GM23338 (cell line): Measurements from ENCODE around the gene TTC38. TPM values are rescaled to one million over a fixed set of nuclear protein-coding genes. Genes with fewer than 3 reads are reported as not detected.

ENCODE experiments used
- ATAC-seq: fragments of 200-7000 bp; cut with Tn5 transposase; 3 replicates; pipeline ENCODE4 v1.9.1; 2020
- DNase-seq: peaks from one replicate; pipeline ENCODE4 v3.0.0-alpha.2; 2015; ENCODE audit warnings: low spot score
- H2AFZ ChIP-seq: fragments of 200-600 bp; sonication (generic); 2 replicates; pipeline ENCODE4 v1.8.0; 2016; ENCODE audit warnings: antibody characterized with exemption, mild to moderate bottlenecking, moderate library complexity
- H3F3A ChIP-seq: fragments of 200-600 bp; sonication (generic); replicated peaks from 2 replicates; pipeline ENCODE4 v1.8.0; 2017; ENCODE audit warnings: antibody characterized with exemption, mixed run types, low read depth
- H3K27ac ChIP-seq: fragments of 200-600 bp; sonication (generic); 2 replicates; pipeline ENCODE4 v1.6.1; 2016; ENCODE audit warnings: low read depth
- H3K27me3 ChIP-seq: fragments of 200-600 bp; sonication (generic); 2 replicates; pipeline ENCODE4 v1.8.0; 2016; ENCODE audit warnings: mild to moderate bottlenecking, mixed run types, moderate library complexity; ENCODE audit not compliant: insufficient read depth
- H3K36me3 ChIP-seq: fragments of 200-600 bp; sonication (generic); 2 replicates; pipeline ENCODE4 v1.8.0; 2016; ENCODE audit warnings: mild to moderate bottlenecking; ENCODE audit not compliant: insufficient read depth
- H3K4me1 ChIP-seq: fragments of 200-600 bp; sonication (generic); 2 replicates; pipeline ENCODE4 v1.8.0; 2016; ENCODE audit warnings: mild to moderate bottlenecking, moderate library complexity; ENCODE audit not compliant: insufficient read depth
- H3K4me2 ChIP-seq: fragments of 200-600 bp; sonication (generic); 2 replicates; pipeline ENCODE4 v1.7.1; 2017; ENCODE audit warnings: mixed run types
- H3K4me3 ChIP-seq: fragments of 200-600 bp; sonication (generic); 2 replicates; pipeline ENCODE4 v1.6.1; 2016; ENCODE audit warnings: mixed run types
- H3K79me2 ChIP-seq: fragments of 200-600 bp; sonication (generic); replicated peaks from 2 replicates; pipeline ENCODE4 v1.8.0; 2017; ENCODE audit warnings: mild to moderate bottlenecking; ENCODE audit not compliant: insufficient read depth
- H3K9me2 ChIP-seq: fragments of 200-600 bp; sonication (generic); 2 replicates; pipeline ENCODE4 v1.8.0; 2017; ENCODE audit not compliant: insufficient read depth
- H4K20me1 ChIP-seq: fragments of 200-600 bp; sonication (generic); replicated peaks from 2 replicates; pipeline ENCODE4 v1.8.0; 2017; ENCODE audit warnings: mild to moderate bottlenecking; ENCODE audit not compliant: insufficient read depth
- H3K27ac Mint-ChIP-seq: 2 replicates; pipeline ENCODE4 v1.8.0; 2020; ENCODE audit warnings: inconsistent platforms, mild to moderate bottlenecking, moderate library complexity, mixed read lengths
- H3K27me3 Mint-ChIP-seq: 3 replicates; pipeline ENCODE4 v1.8.0; 2022; ENCODE audit warnings: low read depth, mild to moderate bottlenecking, moderate library complexity, mixed read lengths, inconsistent platforms; ENCODE audit not compliant: insufficient read depth, poor library complexity
- H3K36me3 Mint-ChIP-seq: 3 replicates; pipeline ENCODE4 v1.8.0; 2021; ENCODE audit warnings: low read depth, mild to moderate bottlenecking, inconsistent platforms, moderate library complexity, mixed read lengths
- H3K4me1 Mint-ChIP-seq: 3 replicates; pipeline ENCODE4 v1.8.0; 2020; ENCODE audit warnings: mild to moderate bottlenecking, inconsistent platforms, mixed read lengths
- H3K4me3 Mint-ChIP-seq: 3 replicates; pipeline ENCODE4 v1.8.0; 2021; ENCODE audit warnings: moderate library complexity, mild to moderate bottlenecking, inconsistent platforms, mixed read lengths
- H3K9me3 Mint-ChIP-seq: 3 replicates; pipeline ENCODE4 v1.8.0; 2020; ENCODE audit warnings: moderate library complexity, mild to moderate bottlenecking, inconsistent platforms, mixed read lengths
- CREB1 ChIP-seq: fragments of 250-450 bp; sonication (Bioruptor Pico); IDR thresholded peaks from 2 replicates; pipeline ENCODE4 v1.5.0; 2020; ENCODE audit warnings: low read depth, mild to moderate bottlenecking, moderate library complexity
- CTCF ChIP-seq, 2 experiments: fragments of 200-600 bp in 1 of 2; sonication (generic) in 1 of 2; conservative IDR thresholded peaks; 2 replicates each; pipeline versions ENCODE4 v1.5.1 to v1.6.1; 2016 to 2017; ENCODE audit warnings: antibody characterized with exemption in 2 of 2, low read depth in 2 of 2, mild to moderate bottlenecking in 2 of 2, moderate library complexity in 1 of 2
- EZH2 ChIP-seq: fragments of 200-600 bp; sonication (generic); IDR thresholded peaks from one replicate; pipeline ENCODE4 v1.8.0; 2017; ENCODE audit warnings: antibody characterized with exemption, mild to moderate bottlenecking, low read depth; ENCODE audit not compliant: unreplicated experiment
- JUNB ChIP-seq: IDR thresholded peaks from one replicate; pipeline ENCODE4 v1.6.1; 2016; ENCODE audit warnings: antibody characterized with exemption; ENCODE audit not compliant: unreplicated experiment
- REST ChIP-seq: IDR thresholded peaks from one replicate; pipeline ENCODE4 v1.6.1; 2018; ENCODE audit warnings: antibody characterized with exemption; ENCODE audit not compliant: unreplicated experiment
- STAT1 ChIP-seq: IDR thresholded peaks from one replicate; pipeline ENCODE4 v1.6.1; 2016; ENCODE audit warnings: antibody characterized with exemption; ENCODE audit not compliant: unreplicated experiment
- polyA plus RNA-seq: library from polyadenylated mRNA; unstranded; fragments of >200 nt; fragmentation: Nextera tagmentation; extraction: Ambion mirVana; gene quantifications from 2 replicates; pipeline ENCODE4 v1.2.1, GENCODE V29; 2016
- total RNA-seq: library from RNA; depleted of rRNA; stranded (reverse); fragments of >200 nt; shearing (Covaris generic); gene quantifications from 2 replicates; pipeline ENCODE4 v1.2.3, GENCODE V29; 2014
- TF ChIP-seq, protein P1 (sequence below): fragments of 250-450 bp; sonication (Bioruptor Pico); IDR thresholded peaks from 2 replicates; pipeline ENCODE4 v1.5.0; 2020; ENCODE audit warnings: mild to moderate bottlenecking, moderate library complexity

Gene TTC38
- total and polyA plus RNA-seq, 2 experiments from 2014 or later = 11.8 to 46.6 TPM

- TF ChIP-seq REST = no peak
Observed at GRCh38 chr22:46331496-46331895, 63.7 kb downstream of the TTC38 start (continued).

DNA sequence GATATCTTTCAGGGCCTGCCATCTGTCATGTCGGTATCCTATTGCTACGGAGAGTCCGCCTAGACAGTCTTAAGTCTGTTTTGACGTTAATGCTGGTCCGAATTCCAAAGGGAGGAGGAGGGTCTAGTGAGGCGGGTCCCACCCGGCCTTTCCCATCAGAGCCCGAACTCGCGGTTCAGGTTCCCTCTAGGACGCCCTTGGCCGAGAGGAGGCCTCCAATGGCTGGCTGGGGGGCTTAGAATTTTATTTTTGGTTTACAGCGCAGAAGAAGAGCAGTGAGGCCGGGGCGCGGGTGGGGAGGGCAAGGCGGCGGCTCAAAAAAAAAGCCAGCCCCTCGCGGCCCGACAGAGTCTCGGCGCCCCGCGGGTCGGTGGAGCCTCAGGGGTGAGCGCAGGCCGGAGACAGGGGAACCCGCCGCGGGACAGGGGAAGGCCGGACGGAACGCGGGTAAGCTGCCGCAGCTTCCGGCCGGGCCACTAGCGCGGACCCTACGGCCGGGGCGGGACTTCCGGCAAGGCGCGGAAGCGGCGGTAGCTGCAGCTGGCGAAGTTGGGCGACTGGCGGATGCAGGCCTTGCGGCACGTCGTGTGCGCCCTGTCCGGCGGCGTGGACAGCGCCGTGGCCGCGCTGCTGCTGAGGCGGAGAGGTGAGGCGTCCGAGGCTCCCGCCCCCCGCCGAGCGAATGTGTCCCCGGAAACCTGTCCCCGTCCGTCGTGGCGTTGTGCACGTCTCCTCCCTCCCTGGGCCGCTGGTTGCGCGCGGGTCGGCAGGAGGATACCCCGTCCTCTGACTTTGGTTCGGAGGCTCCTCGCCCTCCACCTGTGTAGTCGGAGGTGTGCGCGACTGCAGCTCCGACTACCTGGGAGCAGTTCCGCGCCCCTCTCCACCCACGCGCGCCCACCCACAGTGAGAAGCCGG, 67.7 kb downstream of the TTC38 start, which contains the start of gene TRMU:
Gene TRMU, plus strand, starts transcription at position 514 of the 918 bp plus-strand sequence. Its CDS starts 51 bp downstream, at position 565.
- peaks cover 13% of the 10 kb centered on the region for H3K27me3 Mint-ChIP-seq
- H3K27me3 ChIP-seq = no peaks in the 10 kb centered on the region
- H3K4me3 ChIP-seq = peak within 1 kb of the TSS; percentile 91
- ATAC-seq (peak; percentile 97), DNase-seq (peak; percentile 94)
- H3K4me1 Mint-ChIP-seq = peaks cover 17% of the 10 kb centered on the region
- peak within 1 kb of the TSS; percentile 59 for H3K27ac ChIP-seq
- H2AFZ ChIP-seq = peak within 1 kb of the TSS; percentile 98
- H3K27ac Mint-ChIP-seq = peak within 1 kb of the TSS; percentile 96
- peaks cover 42% of the 10 kb centered on the region for H3K79me2 ChIP-seq
- peak within 1 kb of the TSS; percentile 97 for H3K4me3 Mint-ChIP-seq
- peak within 1 kb of the TSS; percentile 91 for H3K4me2 ChIP-seq
- no peaks in the 10 kb centered on the region for H3K9me2 ChIP-seq
- no peaks in the 10 kb centered on the region for H3F3A ChIP-seq
- H3K36me3 ChIP-seq = peaks cover 26% of the 10 kb centered on the region
- H3K4me1 ChIP-seq = peaks cover 4% of the 10 kb centered on the region
- peaks cover 46% of the 10 kb centered on the region for H3K36me3 Mint-ChIP-seq
- no peaks in the 10 kb centered on the region for H3K9me3 Mint-ChIP-seq
- peaks cover 16% of the 10 kb centered on the region for H4K20me1 ChIP-seq
- TF ChIP-seq REST (peak; percentile 22), STAT1 (no peak), EZH2 (no peak), JUNB (no peak), CTCF (conservative IDR thresholded peaks at IDR 0.05; ENCODE audit: low read depth in 2 of 2) (no peak), CREB1 (peak; percentile 37)
- TF ChIP-seq, protein P1, sequence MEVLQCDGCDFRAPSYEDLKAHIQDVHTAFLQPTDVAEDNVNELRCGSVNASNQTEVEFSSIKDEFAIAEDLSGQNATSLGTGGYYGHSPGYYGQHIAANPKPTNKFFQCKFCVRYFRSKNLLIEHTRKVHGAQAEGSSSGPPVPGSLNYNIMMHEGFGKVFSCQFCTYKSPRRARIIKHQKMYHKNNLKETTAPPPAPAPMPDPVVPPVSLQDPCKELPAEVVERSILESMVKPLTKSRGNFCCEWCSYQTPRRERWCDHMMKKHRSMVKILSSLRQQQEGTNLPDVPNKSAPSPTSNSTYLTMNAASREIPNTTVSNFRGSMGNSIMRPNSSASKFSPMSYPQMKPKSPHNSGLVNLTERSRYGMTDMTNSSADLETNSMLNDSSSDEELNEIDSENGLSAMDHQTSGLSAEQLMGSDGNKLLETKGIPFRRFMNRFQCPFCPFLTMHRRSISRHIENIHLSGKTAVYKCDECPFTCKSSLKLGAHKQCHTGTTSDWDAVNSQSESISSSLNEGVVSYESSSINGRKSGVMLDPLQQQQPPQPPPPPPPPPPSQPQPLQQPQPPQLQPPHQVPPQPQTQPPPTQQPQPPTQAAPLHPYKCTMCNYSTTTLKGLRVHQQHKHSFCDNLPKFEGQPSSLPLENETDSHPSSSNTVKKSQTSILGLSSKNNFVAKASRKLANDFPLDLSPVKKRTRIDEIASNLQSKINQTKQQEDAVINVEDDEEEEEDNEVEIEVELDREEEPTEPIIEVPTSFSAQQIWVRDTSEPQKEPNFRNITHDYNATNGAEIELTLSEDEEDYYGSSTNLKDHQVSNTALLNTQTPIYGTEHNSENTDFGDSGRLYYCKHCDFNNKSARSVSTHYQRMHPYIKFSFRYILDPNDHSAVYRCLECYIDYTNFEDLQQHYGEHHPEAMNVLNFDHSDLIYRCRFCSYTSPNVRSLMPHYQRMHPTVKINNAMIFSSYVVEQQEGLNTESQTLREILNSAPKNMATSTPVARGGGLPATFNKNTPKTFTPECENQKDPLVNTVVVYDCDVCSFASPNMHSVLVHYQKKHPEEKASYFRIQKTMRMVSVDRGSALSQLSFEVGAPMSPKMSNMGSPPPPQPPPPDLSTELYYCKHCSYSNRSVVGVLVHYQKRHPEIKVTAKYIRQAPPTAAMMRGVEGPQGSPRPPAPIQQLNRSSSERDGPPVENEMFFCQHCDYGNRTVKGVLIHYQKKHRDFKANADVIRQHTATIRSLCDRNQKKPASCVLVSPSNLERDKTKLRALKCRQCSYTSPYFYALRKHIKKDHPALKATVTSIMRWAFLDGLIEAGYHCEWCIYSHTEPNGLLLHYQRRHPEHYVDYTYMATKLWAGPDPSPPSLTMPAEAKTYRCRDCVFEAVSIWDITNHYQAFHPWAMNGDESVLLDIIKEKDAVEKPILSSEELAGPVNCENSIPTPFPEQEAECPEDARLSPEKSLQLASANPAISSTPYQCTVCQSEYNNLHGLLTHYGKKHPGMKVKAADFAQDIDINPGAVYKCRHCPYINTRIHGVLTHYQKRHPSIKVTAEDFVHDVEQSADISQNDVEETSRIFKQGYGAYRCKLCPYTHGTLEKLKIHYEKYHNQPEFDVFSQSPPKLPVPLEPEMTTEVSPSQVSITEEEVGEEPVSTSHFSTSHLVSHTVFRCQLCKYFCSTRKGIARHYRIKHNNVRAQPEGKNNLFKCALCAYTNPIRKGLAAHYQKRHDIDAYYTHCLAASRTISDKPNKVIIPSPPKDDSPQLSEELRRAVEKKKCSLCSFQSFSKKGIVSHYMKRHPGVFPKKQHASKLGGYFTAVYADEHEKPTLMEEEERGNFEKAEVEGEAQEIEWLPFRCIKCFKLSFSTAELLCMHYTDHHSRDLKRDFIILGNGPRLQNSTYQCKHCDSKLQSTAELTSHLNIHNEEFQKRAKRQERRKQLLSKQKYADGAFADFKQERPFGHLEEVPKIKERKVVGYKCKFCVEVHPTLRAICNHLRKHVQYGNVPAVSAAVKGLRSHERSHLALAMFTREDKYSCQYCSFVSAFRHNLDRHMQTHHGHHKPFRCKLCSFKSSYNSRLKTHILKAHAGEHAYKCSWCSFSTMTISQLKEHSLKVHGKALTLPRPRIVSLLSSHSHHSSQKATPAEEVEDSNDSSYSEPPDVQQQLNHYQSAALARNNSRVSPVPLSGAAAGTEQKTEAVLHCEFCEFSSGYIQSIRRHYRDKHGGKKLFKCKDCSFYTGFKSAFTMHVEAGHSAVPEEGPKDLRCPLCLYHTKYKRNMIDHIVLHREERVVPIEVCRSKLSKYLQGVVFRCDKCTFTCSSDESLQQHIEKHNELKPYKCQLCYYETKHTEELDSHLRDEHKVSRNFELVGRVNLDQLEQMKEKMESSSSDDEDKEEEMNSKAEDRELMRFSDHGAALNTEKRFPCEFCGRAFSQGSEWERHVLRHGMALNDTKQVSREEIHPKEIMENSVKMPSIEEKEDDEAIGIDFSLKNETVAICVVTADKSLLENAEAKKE (CRISPR knock-in tag) = no peak
